ENCODE results near the gene XRCC4. TPM values are rescaled to one million over a fixed set of nuclear protein-coding genes. Genes with fewer than 3 reads are reported as not detected.

The XRCC4 gene
- total RNA-seq, 1 experiment from 2014 or later = 10.8 TPM

GRCh38 chr5:83156001-83156400, 78.7 kb downstream of the XRCC4 start:
- WGBS (ENCODE audit: extremely low coverage, insufficient read length, low lambda C conversion rate) = 100% methylated on average over 1 of the region's 2 CpGs
- H3T11ph ChIP-seq (ENCODE audit: low read length) = no peak overlapping the region
- no peak for DNase-seq

More at GRCh38 chr5:83156001-83156400, 78.7 kb downstream of the XRCC4 start:
- Histone ChIP-seq H4K91ac (ENCODE audit: insufficient read length, low read depth, low read length) (no peak overlapping the region), H2BK12ac (ENCODE audit: insufficient read length, low read depth, low read length) (no peak overlapping the region), H3K14ac (ENCODE audit: insufficient read depth, low read length) (no peak overlapping the region), H3K9ac (ENCODE audit: extremely low read depth, insufficient read length, low read length) (no peak overlapping the region), H2BK120ac (ENCODE audit: low read depth, low read length, poor library complexity, severe bottlenecking) (no peak overlapping the region), H2BK15ac (ENCODE audit: low read depth, low read length) (no peak overlapping the region), H3K23me2 (ENCODE audit: insufficient read length, low read depth, low read length, poor library complexity, severe bottlenecking) (no peaks in the 10 kb centered on the region), H4K20me1 (ENCODE audit: control insufficient read depth, insufficient read depth, insufficient read length) (no peaks in the 10 kb centered on the region), H2BK20ac (ENCODE audit: low read depth, low read length, poor library complexity, severe bottlenecking) (no peak overlapping the region), H2BK5ac (ENCODE audit: insufficient read length, low read length) (no peak overlapping the region), H4K5ac (ENCODE audit: insufficient read length, low read depth, low read length) (no peak overlapping the region), H3K23ac (ENCODE audit: insufficient read length, low read depth, low read length) (no peak overlapping the region), H3K56ac (ENCODE audit: insufficient read length, low read depth, low read length) (no peak overlapping the region), H2AK5ac (ENCODE audit: insufficient read length, low read length) (no peak overlapping the region), H3K4ac (ENCODE audit: low read depth, low read length) (no peak overlapping the region), H3K4me1 (ENCODE audit: insufficient read depth, low read length) (no peaks in the 10 kb centered on the region), H4K8ac (replicated peaks; ENCODE audit: insufficient read length, low read depth, low read length) (no peak overlapping the region), H3K27me3 (ENCODE audit: insufficient read depth, low read length) (no peaks in the 10 kb centered on the region), H3K18ac (ENCODE audit: insufficient read length, low read depth, low read length) (no peak overlapping the region), H3K9me3 (ENCODE audit: control insufficient read depth, low read depth, low read length) (no peaks in the 10 kb centered on the region), H2AFZ (ENCODE audit: low read length) (no peak overlapping the region), H3K79me2 (ENCODE audit: insufficient read depth, low read length) (no peaks in the 10 kb centered on the region), H3K79me1 (ENCODE audit: insufficient read depth, low read depth, low read length, poor library complexity, severe bottlenecking) (no peaks in the 10 kb centered on the region), H3K4me2 (ENCODE audit: insufficient read depth, insufficient read length, low read length) (no peak overlapping the region), H3K27ac (ENCODE audit: insufficient read length, low read depth, low read length) (no peak overlapping the region)
- Mint-ChIP-seq H3K36me3 (ENCODE audit: insufficient read depth in 1 of 3, low read depth in 3 of 3) (no peaks in the 10 kb centered on the region; a peak in 1 of 7 replicates), H3K27ac (no peak overlapping the region), H3K27me3 (ENCODE audit: low read depth) (no peaks in the 10 kb centered on the region), H3K9me3 (no peaks in the 10 kb centered on the region), H3K4me1 (no peaks in the 10 kb centered on the region), H3K4me3 (no peak overlapping the region)
- no peak for TF ChIP-seq CTCF (conservative IDR thresholded peaks at IDR 0.05)
